A549 treated with AZD2906 at 1 μM for 4 hours (cell line): ENCODE measurements around the gene C14orf39. TPM values are rescaled to one million over a fixed set of nuclear protein-coding genes. Genes with fewer than 3 reads are reported as not detected.

Experiments used
- total RNA-seq: library from RNA; stranded (reverse); fragments of 200-300 nt; extraction: Qiagen RNA extraction; gene quantifications from 5 replicates; pipeline ENCODE4 v1.2.3, GENCODE V29; 2022

C14orf39 gene, protein sequence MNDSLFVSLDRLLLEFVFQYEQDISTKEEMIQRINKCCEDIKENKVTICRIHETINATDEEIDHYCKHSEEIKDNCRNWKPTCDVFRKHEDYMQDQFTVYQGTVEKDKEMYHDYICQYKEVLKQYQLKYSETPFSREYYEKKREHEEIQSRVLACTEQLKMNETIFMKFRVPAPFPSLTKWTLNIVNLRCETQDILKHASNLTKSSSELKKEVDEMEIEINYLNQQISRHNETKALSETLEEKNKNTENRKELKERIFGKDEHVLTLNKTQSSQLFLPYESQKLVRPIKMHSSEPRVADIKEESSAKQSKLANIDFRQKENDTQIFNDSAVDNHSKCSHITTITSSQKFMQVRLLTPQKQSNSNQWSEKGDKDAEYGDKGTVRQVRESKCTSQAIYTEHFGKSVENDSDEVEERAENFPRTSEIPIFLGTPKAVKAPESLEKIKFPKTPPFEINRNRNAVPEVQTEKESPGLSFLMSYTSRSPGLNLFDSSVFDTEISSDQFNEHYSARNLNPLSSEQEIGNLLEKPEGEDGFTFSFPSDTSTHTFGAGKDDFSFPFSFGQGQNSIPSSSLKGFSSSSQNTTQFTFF
- total RNA-seq: not detected in 5 replicates

GRCh38 chr14:60485598-60486251 lies at the start of gene C14orf39:
TSS of gene C14orf39 (minus strand) at chr14:60486063. CDS start at chr14:60485078, 985 bp downstream.

DNA sequence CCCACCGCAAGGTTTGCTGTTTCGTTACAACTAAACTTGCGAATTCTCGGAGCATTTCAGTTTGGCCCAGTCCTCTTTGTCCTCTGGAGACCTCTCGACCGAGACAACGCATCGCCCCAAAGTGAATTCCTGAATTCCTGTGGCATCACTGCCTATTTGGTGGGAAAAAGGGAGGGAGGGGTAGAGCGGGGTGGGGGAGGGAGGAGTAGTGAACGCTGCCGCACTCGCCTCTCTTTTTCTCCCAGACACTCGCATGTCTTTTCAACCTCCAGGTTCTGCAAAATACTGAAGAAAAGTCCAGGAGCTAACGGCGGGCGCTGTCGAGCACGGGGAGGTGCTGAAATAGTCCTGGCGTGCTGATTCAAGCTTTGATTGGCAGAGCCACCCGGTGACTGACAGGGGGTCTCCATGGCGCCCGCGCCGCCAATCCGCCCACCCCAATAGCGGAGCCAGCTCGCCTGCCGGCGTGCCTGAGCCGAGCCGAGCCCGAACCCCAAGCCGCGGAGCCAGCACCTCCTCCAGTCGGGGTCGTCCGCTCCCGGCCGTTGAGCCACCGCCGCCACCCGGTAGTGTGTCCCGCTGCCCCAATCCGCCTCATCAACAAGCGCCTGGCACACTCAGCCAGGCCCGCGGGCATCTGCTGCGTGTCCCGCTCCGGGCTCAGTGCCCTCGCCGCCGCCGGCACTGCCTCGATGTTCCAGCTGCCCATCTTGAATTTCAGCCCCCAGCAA lies 23.0 kb upstream of the C14orf39 start, which contains the start of gene SIX6:
Gene SIX6, plus strand, starts transcription at position 440 of the 731 bp plus-strand sequence. Its CDS starts 253 bp downstream, at position 693.

Other genes starting within 250 kb of the C14orf39 start
- 30.9 to 41.9 TPM (median 34.1 TPM) in 5 replicates for gene PPM1A, start 236.8 kb downstream of the C14orf39 start, total RNA-seq
- not detected in 5 replicates for gene SIX6, start 23.1 kb upstream of the C14orf39 start, total RNA-seq
- 5.7 to 7.5 TPM (median 6.9 TPM) in 5 replicates for gene SIX1, start 163.4 kb upstream of the C14orf39 start, total RNA-seq
- 1.5 to 2.7 TPM (median 2.5 TPM) in 5 replicates for gene SIX4, start 238.3 kb upstream of the C14orf39 start, total RNA-seq
- 37.1 to 49.7 TPM (median 38.1 TPM) in 5 replicates for gene MNAT1, start 248.7 kb upstream of the C14orf39 start, total RNA-seq